Gastrocnemius medialis (tissue), 4 donors: Measurements from ENCODE around the gene GAS2L1.

ENCODE experiments used
- CTCF ChIP-seq, 5 experiments: fragments of 450-650 bp in 3 of 5; fragments of 200-600 bp in 2 of 5; sonication (generic) in 2 of 5; IDR thresholded peaks in 4 of 5; conservative IDR thresholded peaks in 1 of 5; 1 replicate in 4 of 5; 2 replicates in 1 of 5; pipeline ENCODE4 v1.5.1; 2016 to 2019; ENCODE audit warnings: antibody characterized with exemption in 5 of 5, mild to moderate bottlenecking in 3 of 5, moderate library complexity in 3 of 5
- POLR2A ChIP-seq, 2 donors: fragments of 450-650 bp; IDR thresholded peaks; one replicate each; pipeline ENCODE4 v1.6.1; 2017; ENCODE audit warnings: antibody characterized with exemption in 2 of 2, mild to moderate bottlenecking in 2 of 2, moderate library complexity in 2 of 2

GRCh38 chr22:29348041-29348440 lies 41.6 kb downstream of the GAS2L1 start:
- TF ChIP-seq POLR2A (IDR thresholded peaks at IDR 0.05) = no peak
- no peak for TF ChIP-seq CTCF (IDR thresholded peaks at IDR 0.05 in 4 of 5, conservative IDR thresholded peaks at IDR 0.05 in 1 of 5)
